D721Med (cell line): ENCODE results near the gene SARDH.

Experiments used
- DNase-seq: peaks from one replicate; pipeline ENCODE4 v3.0.0; 2011; ENCODE audit warnings: low spot score; ENCODE audit not compliant: insufficient read length
- FAIRE-seq: peaks from 2 replicates; lab custom pipeline; 2011; peaks lifted over from hg19 to GRCh38; lab: Jason Lieb, UNC
- CTCF ChIP-seq: IDR thresholded peaks from 2 replicates; pipeline ENCODE4 v1.5.1; 2012; ENCODE audit warnings: mild to moderate bottlenecking, control low read depth; ENCODE audit not compliant: insufficient read depth; ENCODE audit errors: missing control alignments

The SARDH gene

DNA sequence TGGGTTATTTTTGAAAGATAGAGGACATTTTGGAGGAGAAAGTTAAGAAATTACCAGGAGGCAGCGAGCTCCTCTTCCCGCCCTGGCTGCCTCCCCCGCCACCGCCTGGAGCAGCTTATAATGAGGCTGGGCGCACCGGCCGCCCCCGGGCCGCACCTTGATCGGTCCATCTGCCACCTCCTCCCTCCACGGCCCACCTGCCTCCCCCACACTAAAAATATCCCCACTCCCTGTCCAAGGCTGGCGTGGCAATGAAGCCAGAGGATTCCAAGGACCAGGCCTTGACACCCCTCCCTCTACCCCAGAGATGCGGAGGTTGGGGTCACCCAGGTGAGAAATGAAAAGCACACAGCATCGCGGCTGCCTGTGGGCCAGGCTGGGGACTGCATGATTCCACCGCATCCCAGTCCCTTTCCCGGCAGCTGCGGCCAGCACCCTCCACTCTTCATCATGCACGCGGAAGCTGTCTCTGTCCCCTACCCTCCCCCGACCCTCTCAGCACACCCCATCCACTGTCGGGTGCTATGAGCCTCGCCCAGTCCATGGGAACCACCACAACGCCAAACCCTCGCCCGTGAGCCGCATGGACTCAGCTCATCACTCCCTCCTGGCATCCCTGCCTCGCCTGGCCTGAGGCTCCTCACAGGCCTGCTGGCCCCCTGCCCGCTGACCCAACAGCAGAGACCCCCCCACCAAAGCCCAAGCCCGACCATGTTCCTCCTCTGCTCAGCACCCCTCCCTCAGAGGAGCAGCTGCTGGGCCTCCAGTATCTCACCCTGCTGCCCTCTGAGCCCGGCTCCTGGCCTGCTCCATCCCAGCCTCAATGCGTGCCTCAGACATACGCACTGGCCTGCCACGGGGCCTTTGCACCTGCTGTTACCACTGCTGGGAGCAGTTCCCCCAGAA lies 50.0 kb downstream of the SARDH start:
- DNase-seq (no peak), FAIRE-seq (no peak)
- TF ChIP-seq CTCF, result no peak

- DNase-seq (no peak), FAIRE-seq (no peak)
- no peak for TF ChIP-seq CTCF
Observed at GRCh38 chr9:133686642-133687575, 51.2 kb downstream of the SARDH start.

- DNase-seq (no peak), FAIRE-seq (no peak)
- no peak for TF ChIP-seq CTCF
Observed at GRCh38 chr9:133685653-133686609, 52.2 kb downstream of the SARDH start.

DNA sequence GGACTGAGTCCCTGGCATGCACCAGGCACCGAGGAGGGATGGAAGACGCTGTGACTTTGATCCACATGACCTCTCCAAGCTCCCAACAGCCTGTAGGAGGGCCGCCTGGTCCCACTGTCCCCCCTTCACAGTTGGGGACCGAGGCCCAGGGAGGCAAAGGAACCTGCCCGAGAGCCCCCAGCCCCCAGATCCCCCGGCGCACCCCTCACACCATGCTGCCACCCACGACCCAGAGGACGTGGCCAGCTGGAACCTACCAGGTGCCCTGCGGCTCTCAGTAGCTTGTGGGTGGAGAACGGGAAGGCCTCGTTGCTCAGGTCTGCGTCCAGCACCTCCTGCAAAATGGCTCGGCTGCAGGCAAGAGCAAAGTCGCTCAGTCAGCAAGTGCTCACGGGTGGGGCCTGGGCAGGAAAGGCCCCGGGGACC lies 53.2 kb downstream of the SARDH start:
- DNase-seq, result no peak

GRCh38 chr9:133684121-133684935 lies 53.8 kb downstream of the SARDH start:
- FAIRE-seq, result no peak
- no peak for TF ChIP-seq CTCF
- no peak for DNase-seq

More for the DNA sequence above, 53.2 kb downstream of the SARDH start:
- no peak for TF ChIP-seq CTCF
- no peak for FAIRE-seq
